ENCODE data around the gene PHF21A. TPM values are rescaled to one million over a fixed set of nuclear protein-coding genes. Genes with fewer than 3 reads are reported as not detected.
A peak's percentile ranks its signal among the peaks of the same experiment; 100 is the strongest.

The PHF21A gene
- total RNA-seq, 1 experiment from 2014 or later = 24.6 TPM

GRCh38 chr11:46075928-46076327 is 45.3 kb downstream of the PHF21A start:
- no peak for DNase-seq (ENCODE audit: low spot score)

- DNase-seq (ENCODE audit: low spot score) = peak; percentile 71
These were observed 46.1 kb downstream of the PHF21A start for GRCh38 chr11:46075168-46075567.

GRCh38 chr11:46073632-46074031 is 47.6 kb downstream of the PHF21A start:
- no peak for DNase-seq (ENCODE audit: low spot score)

- DNase-seq (ENCODE audit: low spot score) = no peak
These were observed 48.9 kb downstream of the PHF21A start for GRCh38 chr11:46072172-46072964.

GRCh38 chr11:46071091-46071490 is 50.2 kb downstream of the PHF21A start:
- DNase-seq (ENCODE audit: low spot score) = no peak

GRCh38 chr11:46069595-46069994 is 51.7 kb downstream of the PHF21A start:
- DNase-seq (ENCODE audit: low spot score) = no peak

- DNase-seq (ENCODE audit: low spot score) = no peak
These were observed 54.9 kb downstream of the PHF21A start for GRCh38 chr11:46066335-46066734.

- no peak for DNase-seq (ENCODE audit: low spot score)
These were observed 55.6 kb downstream of the PHF21A start for GRCh38 chr11:46065681-46066080.

GRCh38 chr11:46064221-46064620 is 57.0 kb downstream of the PHF21A start:
- DNase-seq (ENCODE audit: low spot score) = no peak

GRCh38 chr11:46063138-46063537 is 58.1 kb downstream of the PHF21A start:
- DNase-seq (ENCODE audit: low spot score) = no peak

- no peak for DNase-seq (ENCODE audit: low spot score)
These were observed 61.2 kb downstream of the PHF21A start for GRCh38 chr11:46060013-46060412.

- no peak for DNase-seq (ENCODE audit: low spot score)
These were observed 63.8 kb downstream of the PHF21A start for GRCh38 chr11:46057489-46057888.

GRCh38 chr11:46055371-46055770 is 65.9 kb downstream of the PHF21A start:
- DNase-seq (ENCODE audit: low spot score) = no peak

GRCh38 chr11:46051102-46051501 is 70.2 kb downstream of the PHF21A start:
- DNase-seq (ENCODE audit: low spot score) = no peak

- no peak for DNase-seq (ENCODE audit: low spot score)
These were observed 70.6 kb downstream of the PHF21A start for GRCh38 chr11:46050662-46051061.

- DNase-seq (ENCODE audit: low spot score) = peak; percentile 40
These were observed 71.2 kb downstream of the PHF21A start for GRCh38 chr11:46050003-46050461.

GRCh38 chr11:46049325-46049897 is 71.8 kb downstream of the PHF21A start:
- no peak for DNase-seq (ENCODE audit: low spot score)

- no peak for DNase-seq (ENCODE audit: low spot score)
These were observed 73.1 kb downstream of the PHF21A start for GRCh38 chr11:46048198-46048597.

GRCh38 chr11:46047520-46047919 is 73.7 kb downstream of the PHF21A start:
- DNase-seq (ENCODE audit: low spot score) = no peak

GRCh38 chr11:46045811-46046210 is 75.4 kb downstream of the PHF21A start:
- DNase-seq (ENCODE audit: low spot score) = no peak

- no peak for DNase-seq (ENCODE audit: low spot score)
These were observed 76.7 kb downstream of the PHF21A start for GRCh38 chr11:46044601-46045000.

GRCh38 chr11:46039990-46040389 is 81.3 kb downstream of the PHF21A start:
- DNase-seq (ENCODE audit: low spot score) = no peak

- no peak for DNase-seq (ENCODE audit: low spot score)
These were observed 82.7 kb downstream of the PHF21A start for GRCh38 chr11:46038529-46038928.

Data from A172 (cell line).